Measurements from ENCODE around the gene SPECC1. TPM values are rescaled to one million over a fixed set of nuclear protein-coding genes. Genes with fewer than 3 reads are reported as not detected.

The SPECC1 gene
- total and polyA plus RNA-seq, 12 donors: 19.2 to 96.1 (median 40.3) TPM

- H3K9me3 ChIP-seq (replicated peaks in 1 of 3): no peaks in the 10 kb centered on the region
- WGBS, 4 donors: 70 to 83% (median 81%) methylated on average over 15 of the region's 15 CpGs
- peak in 1 of 7 donors; percentile 55 for DNase-seq
- intact Hi-C loops (cut with DNase I): no loop called here
- H3K4me1 ChIP-seq (replicated peaks in 1 of 2): no peaks in the 10 kb centered on the region
- no peaks in the 10 kb centered on the region for H3K27me3 ChIP-seq
- H3K4me3 ChIP-seq: no peak overlapping the region
- peak overlapping the region in 1 of 5 donors; percentile 29 for H3K27ac ChIP-seq
- H3K36me3 ChIP-seq (replicated peaks in 1 of 2): no peaks in the 10 kb centered on the region
- TF ChIP-seq POLR2A (IDR thresholded peaks at IDR 0.05): no peak
- TF ChIP-seq, protein P1, sequence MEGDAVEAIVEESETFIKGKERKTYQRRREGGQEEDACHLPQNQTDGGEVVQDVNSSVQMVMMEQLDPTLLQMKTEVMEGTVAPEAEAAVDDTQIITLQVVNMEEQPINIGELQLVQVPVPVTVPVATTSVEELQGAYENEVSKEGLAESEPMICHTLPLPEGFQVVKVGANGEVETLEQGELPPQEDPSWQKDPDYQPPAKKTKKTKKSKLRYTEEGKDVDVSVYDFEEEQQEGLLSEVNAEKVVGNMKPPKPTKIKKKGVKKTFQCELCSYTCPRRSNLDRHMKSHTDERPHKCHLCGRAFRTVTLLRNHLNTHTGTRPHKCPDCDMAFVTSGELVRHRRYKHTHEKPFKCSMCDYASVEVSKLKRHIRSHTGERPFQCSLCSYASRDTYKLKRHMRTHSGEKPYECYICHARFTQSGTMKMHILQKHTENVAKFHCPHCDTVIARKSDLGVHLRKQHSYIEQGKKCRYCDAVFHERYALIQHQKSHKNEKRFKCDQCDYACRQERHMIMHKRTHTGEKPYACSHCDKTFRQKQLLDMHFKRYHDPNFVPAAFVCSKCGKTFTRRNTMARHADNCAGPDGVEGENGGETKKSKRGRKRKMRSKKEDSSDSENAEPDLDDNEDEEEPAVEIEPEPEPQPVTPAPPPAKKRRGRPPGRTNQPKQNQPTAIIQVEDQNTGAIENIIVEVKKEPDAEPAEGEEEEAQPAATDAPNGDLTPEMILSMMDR (IDR thresholded peaks at IDR 0.05): no peak
These were observed 76.2 kb downstream of the SPECC1 start for GRCh38 chr17:20085283-20085845.

GRCh38 chr17:20086416-20087076 is 77.4 kb downstream of the SPECC1 start:
- no peak overlapping the region for H3K4me3 ChIP-seq
- no peaks in the 10 kb centered on the region for H3K36me3 ChIP-seq (replicated peaks in 1 of 2)
- no peaks in the 10 kb centered on the region for H3K9me3 ChIP-seq (replicated peaks in 1 of 3)
- DNase-seq: peak in 1 of 7 donors; percentile 38
- H3K4me1 ChIP-seq (replicated peaks in 1 of 2): no peaks in the 10 kb centered on the region
- peak overlapping the region in 1 of 5 donors; percentile 3 for H3K27ac ChIP-seq
- TF ChIP-seq POLR2A (IDR thresholded peaks at IDR 0.05): no peak
- TF ChIP-seq, protein P1 (IDR thresholded peaks at IDR 0.05): no peak
- WGBS, 4 donors: 64 to 87% (median 74%) methylated on average over 7 of the region's 7 CpGs
- H3K27me3 ChIP-seq: no peaks in the 10 kb centered on the region
- intact Hi-C loops (cut with DNase I): no loop called here

DNA sequence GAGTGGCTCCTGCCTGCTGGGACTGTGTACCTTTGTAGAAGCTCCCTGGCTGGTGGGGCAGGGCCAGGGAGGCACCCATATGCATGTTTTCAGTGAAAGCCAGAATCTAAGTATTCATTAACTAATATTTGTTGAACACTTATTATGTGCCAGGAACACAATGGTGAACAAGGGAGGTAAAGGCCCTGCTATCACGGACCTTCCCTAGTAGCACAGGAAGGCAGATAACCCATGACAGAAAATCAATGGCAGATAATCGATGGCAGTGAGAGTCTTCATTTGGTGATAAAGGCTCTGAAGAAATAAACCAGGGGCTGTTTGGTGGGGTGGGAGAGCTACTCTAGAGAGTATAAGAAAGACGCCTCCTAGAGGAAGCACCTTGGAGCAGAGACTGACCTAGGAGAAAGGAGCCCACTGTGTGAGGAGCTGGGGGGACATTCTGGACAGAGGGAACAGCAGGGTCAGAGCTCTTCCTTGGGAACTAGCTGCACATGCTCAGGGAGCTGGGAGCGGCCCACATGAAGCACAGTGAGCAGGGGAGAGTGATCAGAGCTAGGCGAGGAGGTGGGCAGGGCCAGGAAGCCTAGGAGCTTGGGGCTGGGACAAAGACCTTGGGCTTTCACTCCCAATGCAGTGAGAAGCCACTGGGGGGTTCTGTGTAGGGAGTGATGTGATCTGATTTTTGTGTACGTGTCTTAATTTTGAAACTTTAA is 78.5 kb downstream of the SPECC1 start:
- Histone ChIP-seq H3K27ac (no peak overlapping the region), H3K27me3 (no peaks in the 10 kb centered on the region), H3K9me3 (replicated peaks in 1 of 3) (no peaks in the 10 kb centered on the region), H3K36me3 (replicated peaks in 1 of 2) (no peaks in the 10 kb centered on the region), H3K4me1 (replicated peaks in 1 of 2) (peaks cover 0 to 9% of the 10 kb centered on the region in 2 donors), H3K4me3 (no peak overlapping the region)
- peak in 1 of 7 donors; percentile 39 for DNase-seq
- no peak for TF ChIP-seq POLR2A (IDR thresholded peaks at IDR 0.05)
- TF ChIP-seq, protein P1 (IDR thresholded peaks at IDR 0.05): no peak
- intact Hi-C loops (cut with DNase I): no loop called here
- WGBS, 4 donors: 77 to 86% (median 85%) methylated on average over 6 of the region's 6 CpGs

GRCh38 chr17:20089756-20090547 is 80.8 kb downstream of the SPECC1 start:
- H3K4me3 ChIP-seq: no peak overlapping the region
- peaks cover 0 to 10% of the 10 kb centered on the region in 2 donors for H3K4me1 ChIP-seq (replicated peaks in 1 of 2)
- TF ChIP-seq, protein P1 (IDR thresholded peaks at IDR 0.05): no peak
- TF ChIP-seq POLR2A (IDR thresholded peaks at IDR 0.05): no peak
- H3K9me3 ChIP-seq (replicated peaks in 1 of 3): no peaks in the 10 kb centered on the region
- no peaks in the 10 kb centered on the region for H3K36me3 ChIP-seq (replicated peaks in 1 of 2)
- DNase-seq: peak in 1 of 7 donors; percentile 39
- peak overlapping the region in 3 of 5 donors; percentile 24 to 84 (median 64) for H3K27ac ChIP-seq
- no peaks in the 10 kb centered on the region for H3K27me3 ChIP-seq
- intact Hi-C loops (cut with DNase I): no loop called here
- WGBS, 4 donors: 74 to 84% (median 80%) methylated on average over 15 of the region's 15 CpGs

Measured in adrenal gland (tissue), 12 donors.